ENCODE results near the gene ANKRD11. TPM values are rescaled to one million over a fixed set of nuclear protein-coding genes. Genes with fewer than 3 reads are reported as not detected.
A peak's percentile ranks its signal among the peaks of the same experiment; 100 is the strongest.

Gene ANKRD11
- total and polyA plus RNA-seq, 2 donors (not counting 1 experiment from before 2014, with no cell fraction given), result 41.5 to 71.2 TPM

DNA sequence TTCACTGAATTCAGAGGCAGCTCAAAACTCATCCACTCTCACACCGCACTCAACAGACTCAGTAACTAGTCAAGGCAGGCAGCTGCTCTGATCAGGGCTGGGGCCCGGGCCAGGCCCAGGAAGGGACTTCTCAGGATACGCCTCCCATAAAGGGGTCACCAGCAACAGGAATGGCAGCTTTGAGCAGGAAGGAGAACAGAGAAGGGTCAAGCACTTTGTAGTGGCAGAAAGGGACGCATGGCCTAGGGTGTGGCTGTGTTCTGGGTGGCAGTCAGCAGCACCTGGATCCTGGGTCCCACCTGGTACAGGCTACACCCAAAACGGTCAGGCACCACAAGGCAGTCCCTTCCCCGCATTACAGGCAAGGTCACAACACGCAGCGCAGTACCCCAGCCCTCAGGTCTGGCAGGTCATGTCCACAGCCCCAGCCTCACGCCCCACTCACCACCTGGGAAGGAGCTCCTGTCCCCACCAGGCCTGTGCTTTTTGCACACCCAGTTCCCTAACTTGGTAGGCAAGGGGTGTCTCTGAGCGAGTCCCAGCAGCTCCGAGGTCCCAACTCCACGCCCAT lies 173.2 kb downstream of the ANKRD11 start:
- Histone ChIP-seq H3K36me3 (ENCODE audit: control insufficient read depth, insufficient read depth, low read length) (peaks cover 17% of the 10 kb centered on the region), H3K4me2 (ENCODE audit: extremely low read depth, insufficient read depth, low read length) (no peak overlapping the region), H3K79me2 (ENCODE audit: control insufficient read depth, insufficient read depth, low read length) (peaks cover 93% of the 10 kb centered on the region), H4K20me1 (ENCODE audit: control insufficient read depth, extremely low read depth, insufficient read depth, low read length) (no peaks in the 10 kb centered on the region), H3K4me3 (replicated peaks in 1 of 4; ENCODE audit: control extremely low read depth in 1 of 4, insufficient read depth in 1 of 4, low read depth in 3 of 4, low read length in 4 of 4) (no peak overlapping the region), H3K9me3 (ENCODE audit: control insufficient read depth, insufficient read depth, low read depth, low read length) (no peaks in the 10 kb centered on the region), H3K4me1 (ENCODE audit: control insufficient read depth, extremely low read depth, insufficient read depth, low read length) (peaks cover 49% of the 10 kb centered on the region), H3K27ac (ENCODE audit: insufficient read depth, low read length) (peak overlapping the region; percentile 57), H3K27me3 (ENCODE audit: control insufficient read depth, insufficient read depth, low read length) (no peaks in the 10 kb centered on the region), H2AFZ (ENCODE audit: low read length) (no peak overlapping the region), H3K9ac (ENCODE audit: insufficient read depth, low read length) (no peak overlapping the region)
- no peak for TF ChIP-seq EZH2 (IDR thresholded peaks at IDR 0.05; ENCODE audit: low read length, missing control alignments)
- TF ChIP-seq, protein P1, sequence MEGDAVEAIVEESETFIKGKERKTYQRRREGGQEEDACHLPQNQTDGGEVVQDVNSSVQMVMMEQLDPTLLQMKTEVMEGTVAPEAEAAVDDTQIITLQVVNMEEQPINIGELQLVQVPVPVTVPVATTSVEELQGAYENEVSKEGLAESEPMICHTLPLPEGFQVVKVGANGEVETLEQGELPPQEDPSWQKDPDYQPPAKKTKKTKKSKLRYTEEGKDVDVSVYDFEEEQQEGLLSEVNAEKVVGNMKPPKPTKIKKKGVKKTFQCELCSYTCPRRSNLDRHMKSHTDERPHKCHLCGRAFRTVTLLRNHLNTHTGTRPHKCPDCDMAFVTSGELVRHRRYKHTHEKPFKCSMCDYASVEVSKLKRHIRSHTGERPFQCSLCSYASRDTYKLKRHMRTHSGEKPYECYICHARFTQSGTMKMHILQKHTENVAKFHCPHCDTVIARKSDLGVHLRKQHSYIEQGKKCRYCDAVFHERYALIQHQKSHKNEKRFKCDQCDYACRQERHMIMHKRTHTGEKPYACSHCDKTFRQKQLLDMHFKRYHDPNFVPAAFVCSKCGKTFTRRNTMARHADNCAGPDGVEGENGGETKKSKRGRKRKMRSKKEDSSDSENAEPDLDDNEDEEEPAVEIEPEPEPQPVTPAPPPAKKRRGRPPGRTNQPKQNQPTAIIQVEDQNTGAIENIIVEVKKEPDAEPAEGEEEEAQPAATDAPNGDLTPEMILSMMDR (conservative IDR thresholded peaks at IDR 0.05 in 1 of 2, IDR thresholded peaks at IDR 0.05 in 1 of 2; ENCODE audit: low read depth in 1 of 2, low read length in 2 of 2), result no peak
- no peak for DNase-seq (ENCODE audit: low read depth in 2 of 2)

DNA sequence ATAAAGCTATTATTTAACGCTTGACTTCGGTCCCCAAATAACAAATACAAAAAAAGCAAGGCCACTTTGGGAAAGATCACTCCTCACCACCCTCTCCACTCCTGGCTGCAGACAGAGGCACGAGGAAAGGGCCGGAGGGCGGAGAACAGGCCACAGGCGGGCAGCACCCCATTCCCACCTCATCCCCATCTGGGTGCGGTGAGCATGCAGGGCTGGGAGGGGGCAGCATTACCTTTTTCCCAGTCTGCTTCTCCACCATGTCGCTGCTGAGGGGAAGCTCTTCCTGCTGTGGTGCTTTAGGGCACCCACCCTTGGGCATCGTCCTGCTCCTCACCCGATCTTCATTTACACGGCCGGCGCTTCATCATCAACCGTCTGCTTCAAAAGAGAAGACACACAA lies 173.7 kb downstream of the ANKRD11 start:
- no peak for DNase-seq (ENCODE audit: low read depth in 2 of 2)
- H3K4me2 ChIP-seq (ENCODE audit: extremely low read depth, insufficient read depth, low read length), result no peak overlapping the region
- H3K36me3 ChIP-seq (ENCODE audit: control insufficient read depth, insufficient read depth, low read length), result peaks cover 17% of the 10 kb centered on the region
- peak overlapping the region; percentile 57 for H3K27ac ChIP-seq (ENCODE audit: insufficient read depth, low read length)
- H3K27me3 ChIP-seq (ENCODE audit: control insufficient read depth, insufficient read depth, low read length), result no peaks in the 10 kb centered on the region
- no peak overlapping the region for H3K9ac ChIP-seq (ENCODE audit: insufficient read depth, low read length)
- H3K4me3 ChIP-seq (replicated peaks in 1 of 4; ENCODE audit: control extremely low read depth in 1 of 4, insufficient read depth in 1 of 4, low read depth in 3 of 4, low read length in 4 of 4), result no peak overlapping the region
- TF ChIP-seq, protein P1 (conservative IDR thresholded peaks at IDR 0.05 in 1 of 2, IDR thresholded peaks at IDR 0.05 in 1 of 2; ENCODE audit: low read depth in 1 of 2, low read length in 2 of 2), result no peak
- TF ChIP-seq EZH2 (IDR thresholded peaks at IDR 0.05; ENCODE audit: low read length, missing control alignments), result no peak
- H2AFZ ChIP-seq (ENCODE audit: low read length), result no peak overlapping the region
- H4K20me1 ChIP-seq (ENCODE audit: control insufficient read depth, extremely low read depth, insufficient read depth, low read length), result no peaks in the 10 kb centered on the region
- peaks cover 91% of the 10 kb centered on the region for H3K79me2 ChIP-seq (ENCODE audit: control insufficient read depth, insufficient read depth, low read length)
- no peaks in the 10 kb centered on the region for H3K9me3 ChIP-seq (ENCODE audit: control insufficient read depth, insufficient read depth, low read depth, low read length)
- H3K4me1 ChIP-seq (ENCODE audit: control insufficient read depth, extremely low read depth, insufficient read depth, low read length), result peaks cover 45% of the 10 kb centered on the region

DNA sequence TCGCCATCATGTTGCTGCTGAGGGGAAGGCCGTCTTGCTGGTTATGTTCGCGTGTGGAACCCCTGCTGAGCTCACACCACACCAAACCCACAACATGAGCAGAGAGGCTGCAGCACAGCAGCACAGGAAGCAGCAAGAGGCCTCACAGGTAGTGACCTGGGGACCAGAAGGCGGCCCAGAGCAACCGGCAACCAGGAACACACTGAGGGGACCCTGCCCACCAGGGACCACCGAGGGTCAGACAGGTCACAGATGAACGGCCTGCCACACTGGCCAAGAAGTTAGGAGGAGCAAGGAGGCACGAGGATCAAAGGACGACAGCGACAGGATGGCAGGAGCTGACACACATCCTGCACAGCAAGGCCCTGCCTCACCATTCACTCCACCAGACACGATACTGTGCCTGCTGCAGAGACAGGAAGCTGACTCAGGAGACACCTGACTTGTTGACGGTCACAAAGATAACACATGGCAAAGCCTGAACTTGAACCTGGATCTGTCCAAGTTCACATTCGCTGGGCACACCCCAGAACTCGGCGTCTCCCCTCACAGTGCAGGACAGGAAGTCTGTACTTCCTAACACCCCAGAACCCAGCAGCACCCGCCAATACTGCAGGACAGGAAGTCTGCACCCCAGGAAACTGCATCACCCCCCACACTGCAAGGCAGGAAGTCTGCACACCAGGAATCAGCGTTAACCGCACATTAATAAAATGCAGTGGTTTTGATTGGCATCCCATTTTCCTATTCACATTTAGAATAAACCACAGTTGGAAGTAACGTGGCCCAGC lies 174.4 kb downstream of the ANKRD11 start:
- Histone ChIP-seq H3K4me3 (replicated peaks in 1 of 4; ENCODE audit: control extremely low read depth in 1 of 4, insufficient read depth in 1 of 4, low read depth in 3 of 4, low read length in 4 of 4) (no peak overlapping the region), H3K9me3 (ENCODE audit: control insufficient read depth, insufficient read depth, low read depth, low read length) (no peaks in the 10 kb centered on the region), H2AFZ (ENCODE audit: low read length) (no peak overlapping the region), H3K9ac (ENCODE audit: insufficient read depth, low read length) (no peak overlapping the region), H3K79me2 (ENCODE audit: control insufficient read depth, insufficient read depth, low read length) (peaks cover 91% of the 10 kb centered on the region), H3K27me3 (ENCODE audit: control insufficient read depth, insufficient read depth, low read length) (no peaks in the 10 kb centered on the region), H3K4me1 (ENCODE audit: control insufficient read depth, extremely low read depth, insufficient read depth, low read length) (peaks cover 43% of the 10 kb centered on the region), H3K4me2 (ENCODE audit: extremely low read depth, insufficient read depth, low read length) (peak overlapping the region; percentile 45), H3K27ac (ENCODE audit: insufficient read depth, low read length) (peak overlapping the region; percentile 74), H3K36me3 (ENCODE audit: control insufficient read depth, insufficient read depth, low read length) (peaks cover 17% of the 10 kb centered on the region), H4K20me1 (ENCODE audit: control insufficient read depth, extremely low read depth, insufficient read depth, low read length) (no peaks in the 10 kb centered on the region)
- TF ChIP-seq, protein P1 (conservative IDR thresholded peaks at IDR 0.05 in 1 of 2, IDR thresholded peaks at IDR 0.05 in 1 of 2; ENCODE audit: low read depth in 1 of 2, low read length in 2 of 2), result no peak
- TF ChIP-seq EZH2 (IDR thresholded peaks at IDR 0.05; ENCODE audit: low read length, missing control alignments), result no peak
- peak; percentile 69 to 94 for DNase-seq (ENCODE audit: low read depth in 2 of 2)
